AG04449 (cell line): ENCODE measurements around the gene ZNF483.
"Not testable (repeated sequence)": the region's sequence is repeated elsewhere in the genome, so short reads cannot be mapped to it uniquely, and the experiment has no call there.

ENCODE experiments used
- CTCF ChIA-PET: fragments of 350-600 bp; formaldehyde crosslinking; extraction: SDS; loops from one replicate; lab custom pipeline; 2021; ENCODE audit warnings: antibody characterized with exemption; lab: Yijun Ruan, JAX
- POLR2A ChIA-PET: fragments of 400-600, 350-600 bp; formaldehyde crosslinking; extraction: SDS; loops from one replicate; lab custom pipeline; 2020; ENCODE audit warnings: antibody characterized with exemption, inconsistent platforms; lab: Yijun Ruan, JAX
- DNase-seq: peaks from one replicate; pipeline ENCODE4 v3.0.0-alpha.2; 2010; ENCODE audit warnings: low read depth, low spot score
- H3K4me3 ChIP-seq: 2 replicates; pipeline ENCODE4 v1.5.1; 2011; ENCODE audit warnings: low read depth, mild to moderate bottlenecking, control low read depth, low read length
- CTCF ChIP-seq: IDR thresholded peaks from one replicate; pipeline ENCODE4 v1.5.1; 2011; ENCODE audit warnings: mild to moderate bottlenecking, moderate library complexity, low read length, control low read depth, inconsistent platforms; ENCODE audit not compliant: insufficient read depth; ENCODE audit errors: missing control alignments

ZNF483 gene

DNA sequence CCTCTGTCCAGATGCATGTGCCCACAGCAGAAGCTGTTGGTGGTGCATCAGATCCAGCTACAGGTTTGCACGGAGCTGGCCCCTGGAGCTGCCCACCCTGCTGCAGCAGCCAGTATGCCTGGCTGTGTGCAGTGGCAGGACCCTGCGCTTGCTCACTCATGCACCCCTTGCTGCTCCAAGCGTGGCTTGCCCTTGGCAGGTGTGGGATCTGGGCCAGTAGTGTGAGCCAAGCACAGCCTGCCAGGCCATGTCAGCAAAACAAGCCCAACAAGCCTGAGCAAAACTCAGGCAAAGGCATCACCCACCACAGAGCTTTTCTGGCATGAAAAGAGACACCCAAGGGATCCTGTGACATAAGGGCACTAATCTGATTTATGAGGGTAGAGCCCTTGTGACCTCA lies 22.5 kb upstream of the ZNF483 start:
- CTCF ChIA-PET: no interaction called here
- no peak for DNase-seq
- H3K4me3 ChIP-seq: no peak overlapping the region
- POLR2A ChIA-PET: no interaction called here
- TF ChIP-seq CTCF: no peak

DNA sequence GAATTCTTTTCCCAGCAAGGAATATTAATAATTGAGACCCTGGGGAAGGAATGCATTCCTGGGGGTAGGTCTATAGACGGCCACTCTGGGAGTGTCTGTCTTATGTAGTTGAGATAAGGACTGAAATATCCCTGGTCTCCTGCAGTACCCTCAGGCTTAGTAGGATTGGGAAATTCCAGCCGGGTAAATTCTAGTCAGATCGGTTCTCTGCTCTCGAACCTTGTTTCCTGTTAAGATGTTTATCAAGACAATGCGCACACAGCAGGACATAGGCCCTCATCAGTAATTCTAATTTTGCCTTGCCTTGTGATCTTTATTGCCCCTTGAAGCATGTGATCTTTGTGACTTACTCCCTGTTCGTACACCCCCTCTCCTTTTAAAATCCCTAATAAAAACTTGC lies 13.4 kb upstream of the ZNF483 start:
- CTCF ChIA-PET, DNase-seq, H3K4me3 ChIP-seq, POLR2A ChIA-PET: not testable (repeated sequence)

DNA sequence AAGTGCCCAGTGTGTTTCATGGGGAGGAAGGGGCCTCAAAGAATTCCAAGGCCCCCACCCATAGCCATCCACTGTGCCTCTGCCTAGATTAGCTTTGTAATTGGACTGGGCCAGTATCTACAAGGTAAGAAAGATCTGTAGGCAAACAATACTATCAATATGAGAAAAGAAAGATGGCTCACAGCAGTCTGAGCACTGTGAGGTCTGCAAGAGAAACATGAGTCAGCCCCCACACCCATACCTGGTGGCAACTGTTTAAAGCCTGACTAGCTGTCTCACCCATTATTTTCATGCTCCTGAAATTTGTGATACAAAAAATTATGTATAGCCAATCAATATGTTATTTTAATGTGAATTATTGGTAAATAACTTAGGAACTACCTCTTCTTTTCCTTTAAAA lies 10.0 kb upstream of the ZNF483 start:
- ChIA-PET CTCF (no interaction called here), POLR2A (no interaction called here)
- H3K4me3 ChIP-seq: no peak overlapping the region
- no peak for DNase-seq
- no peak for TF ChIP-seq CTCF

GRCh38 chr9:111516061-111516465 lies 8.9 kb upstream of the ZNF483 start:
- no peak overlapping the region for H3K4me3 ChIP-seq
- CTCF ChIA-PET: no interaction called here

GRCh38 chr9:111524731-111525055 lies 286 bp upstream of the ZNF483 start:
- POLR2A ChIA-PET: no interaction called here
- CTCF ChIA-PET: no interaction called here
- no peak for TF ChIP-seq CTCF
- no peak for DNase-seq
- H3K4me3 ChIP-seq: peak overlapping the region; percentile 79

More at GRCh38 chr9:111516061-111516465, 8.9 kb upstream of the ZNF483 start:
- DNase-seq: no peak
- TF ChIP-seq CTCF: no peak
- POLR2A ChIA-PET: no interaction called here

GRCh38 chr9:111527347-111527746 lies 2.4 kb downstream of the ZNF483 start:
- POLR2A ChIA-PET: interaction anchor here (0.6 kb wide), 1 partner anchor 9 kb away, joined by 3 read pairs; no protein-coding TSS in a partner anchor
- DNase-seq: no peak

More at GRCh38 chr9:111527347-111527746, 2.4 kb downstream of the ZNF483 start:
- TF ChIP-seq CTCF: no peak
- CTCF ChIA-PET: no interaction called here
- H3K4me3 ChIP-seq: no peak overlapping the region
